MV-4-11 (cell line): ENCODE measurements around the gene PLA2G4F.

Experiments
- DNase-seq: peaks from one replicate; lab custom pipeline; 2025; lab: John Stamatoyannopoulos, UW

The PLA2G4F gene

DNA sequence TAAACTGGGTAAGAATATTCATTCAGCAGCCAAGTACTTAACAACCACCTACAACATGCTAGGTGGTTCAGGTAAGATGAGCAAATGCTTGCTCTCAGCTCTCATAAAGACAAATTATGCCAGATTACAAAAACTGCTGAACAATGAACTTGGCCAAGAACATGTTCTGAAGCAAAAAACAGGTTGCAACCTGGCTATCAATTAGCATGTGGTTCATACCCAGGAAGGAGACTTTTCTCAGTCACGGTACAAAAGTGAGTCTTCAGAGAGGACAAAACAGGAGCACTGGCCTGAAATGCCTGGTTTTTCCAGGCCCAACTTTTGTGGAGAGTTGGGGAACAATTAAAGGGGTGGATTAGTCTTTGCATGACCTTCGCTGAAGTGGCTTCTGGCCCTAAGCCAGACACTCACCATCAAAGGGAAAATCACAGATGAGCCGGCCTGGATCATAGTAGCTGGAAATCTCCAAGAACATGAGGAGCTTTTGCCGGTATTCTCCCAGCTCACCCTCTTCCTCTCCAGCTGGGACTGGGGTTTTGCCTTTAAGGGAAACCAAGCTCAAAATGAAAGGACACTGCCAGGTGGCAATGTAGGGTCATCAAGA, 7.6 kb upstream of the PLA2G4F start:
- no peak for DNase-seq

DNA sequence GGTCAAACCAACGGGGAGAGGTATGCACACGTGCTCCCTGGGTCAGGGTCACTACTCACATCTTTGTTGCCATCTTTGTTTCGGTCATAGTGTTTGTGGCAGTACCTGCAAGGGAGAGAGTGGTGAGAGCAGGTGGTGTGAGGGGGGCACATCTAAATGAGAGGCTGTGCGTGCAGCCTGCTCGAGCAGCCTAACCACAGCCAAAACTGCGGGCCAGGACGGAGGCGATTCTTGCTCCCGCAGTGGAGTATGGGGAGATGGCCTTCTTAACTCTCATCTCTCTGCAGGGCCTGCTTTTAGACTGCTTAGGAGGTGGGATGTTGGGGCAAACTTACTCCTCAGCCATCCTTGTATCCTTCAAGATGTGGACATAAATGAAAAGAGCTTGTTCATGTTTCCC, 6.9 kb upstream of the PLA2G4F start:
- no peak for DNase-seq

DNA sequence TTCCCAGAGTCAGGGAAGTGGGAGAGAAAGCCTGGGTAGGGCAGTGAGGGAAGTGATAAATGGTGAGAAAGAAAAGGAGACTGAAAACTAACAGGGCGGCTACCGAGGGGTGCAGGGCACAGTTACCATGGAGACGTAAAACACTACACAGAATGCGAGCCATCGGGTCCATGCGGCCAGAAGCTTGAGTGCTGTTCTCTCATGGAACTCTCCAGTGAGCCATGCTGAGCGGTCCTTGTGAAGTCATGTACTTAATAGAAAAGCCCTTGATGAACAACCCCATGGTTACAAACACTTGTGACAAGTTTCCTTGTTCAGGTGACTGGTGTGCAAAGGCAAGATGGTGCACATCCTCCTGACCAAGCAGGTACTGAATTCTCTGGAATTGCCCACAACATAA, 3.7 kb upstream of the PLA2G4F start:
- DNase-seq = no peak

DNA sequence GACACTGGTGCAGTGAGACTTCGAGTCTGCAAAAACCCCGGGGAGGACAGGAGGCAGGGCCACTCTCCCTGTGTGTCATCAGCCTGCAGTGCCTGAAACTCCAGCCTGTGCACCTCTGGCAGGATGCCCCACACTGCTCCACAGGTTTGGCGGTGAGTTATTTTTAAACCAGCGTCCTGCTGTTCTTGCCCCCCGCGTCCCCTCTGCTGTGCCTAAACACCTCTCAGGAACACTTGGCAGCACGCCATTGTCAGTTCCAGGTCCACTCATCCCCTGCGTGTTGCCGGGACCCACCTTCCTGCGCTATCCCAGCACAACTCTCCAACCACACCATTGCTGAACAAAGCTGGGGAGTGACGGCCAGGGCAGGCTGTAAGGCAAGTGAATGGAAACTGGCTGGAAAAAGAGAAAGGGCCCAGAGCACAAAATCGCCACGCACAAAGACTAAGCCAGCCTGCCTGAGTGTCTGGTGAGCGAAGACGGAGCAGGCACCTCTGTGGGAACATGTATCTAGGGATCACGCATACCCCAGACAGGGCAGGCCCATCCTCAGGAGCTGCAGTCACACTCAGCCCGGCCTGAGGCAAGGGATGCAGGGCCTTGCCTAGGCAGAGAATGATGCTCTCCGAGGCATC, 3.1 kb upstream of the PLA2G4F start:
- DNase-seq = no peak

GRCh38 chr15:42158941-42159340, 2.5 kb upstream of the PLA2G4F start:
- DNase-seq = no peak

DNA sequence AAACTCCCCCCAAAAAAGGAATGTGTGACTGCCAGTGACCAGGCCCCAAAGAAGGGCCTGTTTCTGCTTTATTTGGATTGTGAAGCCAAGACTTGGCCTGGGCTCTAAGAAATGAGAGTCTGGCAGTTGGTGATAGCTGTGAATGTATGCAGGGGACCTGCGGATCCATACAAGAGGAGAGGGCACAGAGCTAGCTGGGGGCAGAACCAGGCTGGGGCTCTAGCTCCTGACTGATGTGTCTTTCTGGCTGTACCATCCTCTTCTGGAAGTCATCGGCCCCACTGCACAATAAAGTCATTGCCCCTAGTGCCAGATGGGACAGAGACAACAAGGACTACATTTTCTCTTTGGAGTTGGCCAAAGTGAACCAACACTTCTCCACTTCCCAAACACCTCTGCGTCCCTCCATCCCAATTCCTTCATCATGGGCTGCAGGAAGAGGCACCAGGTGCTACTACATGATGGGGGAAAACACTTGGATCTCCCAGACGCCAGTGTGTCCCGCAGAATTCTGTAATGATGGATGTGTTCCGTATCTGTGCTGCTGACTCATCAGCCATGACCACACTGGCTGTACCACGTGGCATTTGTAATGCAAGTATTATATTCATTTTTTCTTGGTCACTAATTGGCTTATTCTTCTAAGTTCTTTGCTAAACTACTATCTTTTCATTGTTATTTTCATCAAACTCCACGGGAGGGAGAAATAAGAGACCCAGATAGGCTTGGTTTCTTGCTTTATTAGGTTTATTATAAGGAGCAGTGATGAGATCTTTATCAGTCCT, 1.7 kb upstream of the PLA2G4F start:
- peak; percentile 41 for DNase-seq

DNA sequence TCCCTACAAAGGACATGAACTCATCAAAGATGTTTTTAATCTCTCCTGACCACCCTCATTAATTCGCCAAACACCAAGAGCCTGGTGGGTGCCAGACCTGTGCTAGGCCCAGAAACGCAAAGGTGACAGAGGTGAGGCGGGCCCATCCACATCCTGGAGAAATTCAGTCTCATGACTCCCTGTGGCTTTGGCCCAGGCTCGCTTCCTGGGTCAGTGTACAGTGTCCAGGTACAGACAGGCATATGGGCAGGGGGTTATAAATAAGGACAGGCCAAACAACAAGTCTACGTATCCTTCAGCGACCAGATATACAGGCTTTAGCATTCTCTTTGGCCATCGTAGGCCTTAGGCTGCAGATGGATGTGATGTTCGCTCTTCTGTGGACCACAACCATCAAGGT, 945 bp upstream of the PLA2G4F start:
- DNase-seq = no peak

DNA sequence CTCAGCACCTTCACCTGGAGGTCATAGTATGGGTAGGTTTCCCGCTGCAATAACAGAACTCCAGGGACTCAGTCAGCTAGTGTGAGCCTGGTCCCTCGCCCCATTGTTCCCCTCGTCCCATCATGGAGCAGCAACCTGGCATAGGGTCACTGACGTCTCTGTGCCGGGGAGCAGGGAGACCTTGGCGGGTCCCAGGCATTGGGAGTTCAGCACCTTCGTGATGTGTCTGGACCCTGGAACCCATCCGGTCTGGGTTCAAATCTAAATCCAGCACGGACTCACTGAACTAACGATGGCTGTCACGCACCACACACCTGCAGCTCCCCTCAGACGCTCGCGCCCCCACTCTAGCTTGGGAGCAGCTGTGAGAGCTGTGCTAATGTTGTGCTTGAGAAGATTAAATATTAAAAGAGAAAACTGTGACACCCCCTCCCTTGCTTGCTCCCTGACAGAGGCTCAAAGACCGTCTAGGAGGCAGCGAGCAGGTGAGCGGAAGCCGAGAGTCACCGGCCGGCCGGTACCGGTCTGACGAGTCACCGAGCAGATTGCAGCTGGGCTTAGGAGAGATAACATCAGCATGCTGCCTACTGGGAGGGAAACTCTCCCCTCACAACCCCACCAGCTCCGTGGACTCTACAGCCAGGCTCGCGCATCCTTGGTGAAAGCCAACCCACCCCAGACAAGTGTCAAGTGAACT, 742 bp downstream of the PLA2G4F start:
- no peak for DNase-seq

DNA sequence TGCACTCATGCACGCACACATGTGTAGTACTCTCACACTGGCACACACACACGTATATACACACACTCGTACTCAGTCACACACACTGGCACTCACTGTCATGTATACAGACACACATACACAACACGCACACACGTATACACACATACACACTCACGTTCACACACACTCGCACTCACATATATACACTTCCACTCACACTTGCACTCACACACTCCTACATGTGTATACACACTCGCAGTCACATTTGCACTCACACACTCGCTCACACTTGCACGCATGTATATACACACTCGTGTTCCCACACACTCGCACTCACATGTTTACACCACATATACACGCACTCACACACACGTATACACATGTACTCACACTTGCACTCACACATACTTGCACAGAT, 1.5 kb downstream of the PLA2G4F start:
- DNase-seq = no peak

GRCh38 chr15:42154212-42154941, 2.1 kb downstream of the PLA2G4F start:
- DNase-seq = no peak

GRCh38 chr15:42153874-42154211, 2.6 kb downstream of the PLA2G4F start:
- DNase-seq = no peak

DNA sequence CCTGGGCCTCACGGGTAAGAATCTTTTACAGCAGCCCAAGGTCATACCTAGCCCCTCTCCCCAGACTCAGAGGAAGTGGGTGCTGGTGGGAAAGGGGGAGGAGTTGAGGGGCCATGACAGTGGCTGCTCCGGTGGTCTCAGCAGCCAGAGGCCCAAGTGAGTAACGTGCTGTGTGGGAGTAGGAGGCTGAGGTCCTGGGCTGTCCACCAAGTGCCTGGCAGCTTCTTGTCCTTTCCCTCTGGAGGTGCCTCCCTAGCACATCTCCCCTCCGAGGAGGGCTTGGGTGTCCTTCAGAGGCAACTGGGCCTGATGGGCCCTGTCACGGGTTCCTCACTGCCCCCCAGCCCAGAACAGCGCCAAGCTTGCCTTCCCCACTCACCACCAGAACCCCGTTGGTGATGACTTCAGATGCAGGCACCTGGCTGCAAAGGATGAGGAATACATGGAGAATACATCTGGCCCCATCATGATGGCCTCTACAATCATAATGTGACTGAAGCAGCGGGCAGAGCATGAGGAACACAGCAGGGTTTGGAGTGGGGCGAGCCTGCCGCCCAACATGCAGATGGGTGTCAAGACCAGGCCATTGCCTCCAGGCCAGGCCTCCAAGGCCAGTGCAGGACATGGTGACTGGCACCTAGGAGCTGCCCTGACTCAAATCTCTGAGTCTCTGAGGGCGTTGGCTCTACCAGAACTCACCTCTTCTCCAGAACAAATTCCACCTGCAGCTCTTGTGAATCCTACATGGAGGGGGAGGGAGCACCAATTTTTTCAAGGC, 3.3 kb downstream of the PLA2G4F start:
- no peak for DNase-seq

GRCh38 chr15:42152196-42152920, 4.1 kb downstream of the PLA2G4F start:
- DNase-seq = no peak

DNA sequence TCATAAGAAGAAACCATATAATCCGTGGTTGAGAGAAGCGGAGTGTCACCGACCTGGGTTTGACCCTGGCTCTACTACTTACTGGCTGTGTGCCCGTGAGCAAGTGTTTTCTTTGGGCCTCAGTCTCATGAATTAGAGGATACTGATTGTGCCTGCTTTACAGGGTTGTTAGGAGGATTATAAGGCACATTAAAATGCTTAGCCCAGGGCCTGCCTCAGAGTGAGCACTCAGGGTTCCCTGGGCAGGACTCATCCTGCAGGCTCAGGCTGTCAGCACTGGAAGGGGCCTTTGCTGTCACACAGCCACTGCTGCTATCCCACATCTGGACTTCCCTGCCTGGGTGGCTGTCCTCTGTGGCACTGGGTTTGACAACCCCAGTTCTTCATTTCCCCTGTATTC, 4.7 kb downstream of the PLA2G4F start:
- peak; percentile 43 for DNase-seq

DNA sequence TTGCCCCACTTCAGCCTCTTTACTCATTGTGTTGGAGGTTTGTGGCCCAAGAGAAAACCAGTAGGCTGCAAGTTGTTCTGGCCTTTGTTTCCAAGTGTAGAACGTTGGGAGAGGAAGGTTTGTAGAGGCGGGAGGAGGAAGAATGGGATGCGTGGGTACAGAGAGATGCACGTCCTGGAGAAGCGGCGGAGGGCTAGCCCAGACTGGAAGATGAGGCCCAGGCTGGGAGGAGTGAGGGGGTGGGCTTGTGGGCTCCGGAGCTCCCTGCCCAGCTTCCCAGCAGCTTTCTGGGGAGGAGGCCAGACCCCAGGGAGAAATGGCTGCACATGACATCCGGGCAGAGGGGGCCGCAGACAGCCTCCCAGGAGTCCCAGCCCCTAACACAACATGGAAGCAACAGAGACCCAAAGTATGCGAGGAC, 5.3 kb downstream of the PLA2G4F start:
- DNase-seq = no peak

DNA sequence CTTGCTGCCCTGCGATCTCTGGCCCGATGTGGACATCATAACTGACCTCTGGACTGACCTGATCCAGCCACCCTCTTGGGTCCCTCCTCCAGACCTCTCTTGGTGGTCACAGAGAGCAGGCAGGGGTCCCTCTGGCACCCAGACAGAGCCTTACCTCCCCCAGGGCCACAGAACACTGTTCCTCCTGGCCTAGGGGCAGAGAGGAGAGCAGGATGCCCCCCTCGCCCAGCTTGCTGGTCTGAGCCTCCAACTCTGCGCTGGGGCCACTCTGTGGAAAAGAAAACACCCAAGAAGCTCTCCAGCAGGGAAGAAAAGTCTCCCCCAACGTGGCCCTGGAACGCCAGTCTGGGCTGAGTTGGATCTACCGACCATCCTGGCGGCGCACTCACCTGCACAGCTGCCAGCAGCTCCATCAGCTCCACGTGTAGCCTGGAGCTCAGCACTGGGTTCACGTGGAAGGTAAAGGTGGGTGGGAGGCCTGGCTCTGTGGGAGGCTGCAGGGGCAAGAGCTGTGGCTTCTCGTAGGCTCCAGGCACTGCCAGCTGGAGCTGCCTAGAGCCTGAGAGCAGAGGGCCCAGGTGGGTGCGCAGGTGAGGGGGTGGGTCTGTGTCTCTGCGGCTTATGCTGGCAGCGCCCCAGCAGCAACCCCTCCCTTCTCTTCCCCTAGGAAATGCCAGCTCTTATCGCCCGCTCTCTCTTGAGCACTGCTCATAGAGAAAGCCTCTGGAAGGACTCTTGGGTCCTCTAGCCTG, 6.0 kb downstream of the PLA2G4F start:
- DNase-seq = no peak

GRCh38 chr15:42149493-42150218, 6.8 kb downstream of the PLA2G4F start:
- DNase-seq = no peak

- no peak for DNase-seq
These were observed 7.5 kb downstream of the PLA2G4F start for GRCh38 chr15:42148808-42149492.

GRCh38 chr15:42147431-42147735, 9.1 kb downstream of the PLA2G4F start:
- no peak for DNase-seq
